Heart right ventricle (tissue), 16 donors: Measurements from ENCODE around the gene SPTLC3. TPM values are rescaled to one million over a fixed set of nuclear protein-coding genes. Genes with fewer than 3 reads are reported as not detected.

Experiments used
- ATAC-seq, 8 donors: fragments of 200-7000 bp; cut with Tn5 transposase; one replicate each; pipeline ENCODE4 v1.9.1; 2020; ENCODE audit warnings: mild to moderate bottlenecking in 8 of 8, moderate library complexity in 8 of 8, moderate number of reproducible peaks in 1 of 8
- DNase-seq, 2 donors: peaks; one replicate each; pipeline ENCODE4 v3.0.0-alpha.2; 2020
- H3K27ac ChIP-seq, 10 donors: fragments of 200-600 bp; sonication (generic) in 2 of 10; one replicate each; pipeline versions ENCODE4 v1.5.0 to v1.8.0; 2020 to 2022; ENCODE audit warnings: mild to moderate bottlenecking in 3 of 10
- H3K27me3 ChIP-seq, 7 donors: fragments of 200-600 bp; one replicate each; pipeline ENCODE4 v1.8.0; 2021 to 2022; ENCODE audit warnings: mild to moderate bottlenecking in 2 of 7
- H3K36me3 ChIP-seq, 9 donors: fragments of 200-600 bp; sonication (generic) in 1 of 9; one replicate each; pipeline versions ENCODE4 v1.5.0 to v1.8.0; 2020 to 2022; ENCODE audit warnings: mild to moderate bottlenecking in 2 of 9
- H3K4me1 ChIP-seq, 9 donors: fragments of 200-600 bp; sonication (generic) in 1 of 9; one replicate each; pipeline versions ENCODE4 v1.5.0 to v1.8.0; 2020 to 2022; ENCODE audit warnings: mild to moderate bottlenecking in 4 of 9
- H3K4me3 ChIP-seq, 10 donors: fragments of 200-600 bp; sonication (generic) in 2 of 10; one replicate each; pipeline versions ENCODE4 v1.5.0 to v1.8.0; 2020 to 2022; ENCODE audit warnings: mild to moderate bottlenecking in 7 of 10, moderate library complexity in 2 of 10
- H3K9me3 ChIP-seq, 11 donors: fragments of 200-600 bp in 10 of 11; sonication (generic) in 2 of 11; one replicate each; pipeline versions ENCODE4 v1.5.0 to v1.8.0; 2013 to 2022; ENCODE audit warnings: mild to moderate bottlenecking in 2 of 11, control low read depth in 1 of 11, moderate library complexity in 1 of 11
- WGBS, 2 donors: extraction: QIAGEN DNeasy Blood & Tissue Kit; methylation state at CpG; one replicate each; pipeline ENCODE4 v1.1.7; 2013; ENCODE audit warnings: inconsistent platforms in 1 of 2; 5-methylcytosine and 5-hydroxymethylcytosine counted together
- intact Hi-C, 10 donors: fragments of 100-400 bp; cut with DNase I; formaldehyde crosslinking; loops; one replicate each; pipeline versions ENCODE4 v1.11.1 to v1.14.2; 2022
- polyA plus RNA-seq, 2 donors: library from polyadenylated mRNA; stranded (reverse); fragments of 200-250 nt; gene quantifications; one replicate each; pipeline ENCODE4 v1.2.3, GENCODE V29; 2013
- total RNA-seq, 10 donors: library from RNA; stranded (reverse); fragmentation: NEBNext Ultra II Directional in 3 of 10; extraction: Animal tissue kit (Norgen Biotek cat#: 25700) in 3 of 10; gene quantifications; one replicate each; pipeline versions ENCODE4 v1.2.1 to v1.2.4, GENCODE V29; 2021 to 2023
- TF ChIP-seq, protein P1 (sequence below), 9 donors: fragments of 200-600 bp; sonication (generic) in 2 of 9; IDR thresholded peaks; one replicate each; pipeline versions ENCODE4 v1.5.0 to v1.8.0; 2021 to 2022; ENCODE audit warnings: antibody characterized with exemption in 9 of 9, mild to moderate bottlenecking in 5 of 9, moderate library complexity in 1 of 9
- donor health status: Arrhythmogenic right ventricular cardiomyopathy.
- donor health status: ischemic (EF 13 %, LVEDD 7.1; RV severe dilation, severe dysfunction).
- donor health status: healthy with polysubstance abuse.
- donor health status: DM: no; HTN: yes; CAD: no.
- donor health status: DM: no; HTN: no; CAD: no.
- donor health status: ischemic (EF 25% LVEDD 6.9; RV normal size, moderate dysfunction).
- donor health status: ischemic (EF 25% LVEDD 5.7; RV mildly dilated, moderate dysfunction).
- donor health status: healthy.
- donor health status: DM: yes; HTN: yes; CAD: no.
- donor health status: Ischemic cardiomyopathy.
- donor health status: ischemic (EF 35%, LVEDD 5.7; RV mildly dilated, moderate dysfunction).
- donor health status: nonischemic (EF 11% LVEDD 7.7; RV severe dilation, severe dysfunction).
- donor health status: DM: yes; HTN: yes; CAD: no.
- donor health status: PGD.
- donor health status: ischemic (EF 29% LVEDD 5.4; RV normal size, mild dysfunction).
- donor health status: nonischemic (EF 23%, LVEDD 6.1; RV moderate dilation, normal function).

SPTLC3 gene
- total and polyA plus RNA-seq, 12 donors: 0.45 to 8.4 (median 3.5) TPM

DNA sequence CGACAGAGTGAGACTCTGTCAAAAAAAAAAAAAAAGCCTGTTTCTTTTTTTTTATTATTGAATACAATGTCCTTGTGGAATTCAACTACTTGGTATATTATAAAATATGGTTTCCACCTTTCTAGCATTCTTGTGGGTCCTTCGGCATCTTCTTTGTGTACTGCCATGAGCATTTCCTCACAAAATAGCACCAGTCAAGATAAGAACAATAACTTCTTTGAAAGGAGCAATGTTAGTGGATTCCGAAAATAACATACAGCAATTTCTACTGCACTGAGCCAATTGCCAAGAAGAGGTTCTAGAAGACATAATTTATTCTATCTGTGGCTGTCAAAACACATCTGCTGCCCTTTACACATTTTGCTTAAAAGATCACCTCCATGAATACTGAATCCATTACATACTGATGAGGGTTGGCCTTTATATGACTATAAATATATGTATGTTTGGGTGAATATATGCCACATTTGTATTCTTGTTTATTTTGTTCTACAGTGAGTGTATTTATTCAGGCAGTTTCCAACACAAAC is 19.1 kb upstream of the SPTLC3 start:
- DNase-seq: no peak
- no peak for ATAC-seq
- 76% methylated on average over 3 of the region's 3 CpGs for whole genome bisulfite sequencing, 2 donors
- TF ChIP-seq, protein P1, sequence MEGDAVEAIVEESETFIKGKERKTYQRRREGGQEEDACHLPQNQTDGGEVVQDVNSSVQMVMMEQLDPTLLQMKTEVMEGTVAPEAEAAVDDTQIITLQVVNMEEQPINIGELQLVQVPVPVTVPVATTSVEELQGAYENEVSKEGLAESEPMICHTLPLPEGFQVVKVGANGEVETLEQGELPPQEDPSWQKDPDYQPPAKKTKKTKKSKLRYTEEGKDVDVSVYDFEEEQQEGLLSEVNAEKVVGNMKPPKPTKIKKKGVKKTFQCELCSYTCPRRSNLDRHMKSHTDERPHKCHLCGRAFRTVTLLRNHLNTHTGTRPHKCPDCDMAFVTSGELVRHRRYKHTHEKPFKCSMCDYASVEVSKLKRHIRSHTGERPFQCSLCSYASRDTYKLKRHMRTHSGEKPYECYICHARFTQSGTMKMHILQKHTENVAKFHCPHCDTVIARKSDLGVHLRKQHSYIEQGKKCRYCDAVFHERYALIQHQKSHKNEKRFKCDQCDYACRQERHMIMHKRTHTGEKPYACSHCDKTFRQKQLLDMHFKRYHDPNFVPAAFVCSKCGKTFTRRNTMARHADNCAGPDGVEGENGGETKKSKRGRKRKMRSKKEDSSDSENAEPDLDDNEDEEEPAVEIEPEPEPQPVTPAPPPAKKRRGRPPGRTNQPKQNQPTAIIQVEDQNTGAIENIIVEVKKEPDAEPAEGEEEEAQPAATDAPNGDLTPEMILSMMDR (IDR thresholded peaks at IDR 0.05): no peak
- Histone ChIP-seq H3K27ac (no peak overlapping the region), H3K4me1 (no peaks in the 10 kb centered on the region), H3K27me3 (peaks cover 0 to 8% (median 0%) of the 10 kb centered on the region in 7 donors), H3K36me3 (no peaks in the 10 kb centered on the region), H3K9me3 (no peaks in the 10 kb centered on the region), H3K4me3 (no peak overlapping the region)
- intact Hi-C loops: no loop called here

DNA sequence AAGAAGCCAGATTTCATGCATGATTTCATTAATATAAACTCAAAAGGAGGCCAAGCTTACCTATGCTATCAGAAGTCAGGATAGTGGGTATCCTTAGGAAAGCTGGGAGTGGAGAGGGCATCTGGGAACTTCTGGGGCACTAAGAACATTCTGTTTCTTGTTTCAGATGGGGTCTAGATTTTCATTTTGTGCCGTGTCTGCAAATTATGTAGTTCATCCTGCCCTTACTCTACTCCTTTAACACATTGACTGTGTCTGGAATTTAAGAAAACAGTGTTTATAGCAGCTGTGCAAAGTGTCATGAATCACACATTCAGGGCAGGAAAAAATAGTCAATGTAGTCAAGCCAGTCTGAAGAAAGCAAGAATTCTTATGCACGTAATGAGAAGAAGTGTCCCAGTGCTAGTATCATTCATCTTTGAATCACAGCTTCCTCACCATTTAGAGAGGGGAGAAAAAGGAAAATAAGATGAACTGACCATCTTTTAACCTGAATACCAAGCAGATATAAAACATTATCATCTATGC is 11.6 kb upstream of the SPTLC3 start:
- 72 to 87% methylated on average over 2 of the region's 2 CpGs for WGBS, 2 donors
- DNase-seq (no peak), ATAC-seq (no peak)
- Histone ChIP-seq H3K27me3 (no peaks in the 10 kb centered on the region), H3K4me3 (no peak overlapping the region), H3K9me3 (no peaks in the 10 kb centered on the region), H3K27ac (no peak overlapping the region), H3K36me3 (no peaks in the 10 kb centered on the region), H3K4me1 (no peaks in the 10 kb centered on the region)
- intact Hi-C loops: no loop called here
- TF ChIP-seq, protein P1 (IDR thresholded peaks at IDR 0.05): no peak

DNA sequence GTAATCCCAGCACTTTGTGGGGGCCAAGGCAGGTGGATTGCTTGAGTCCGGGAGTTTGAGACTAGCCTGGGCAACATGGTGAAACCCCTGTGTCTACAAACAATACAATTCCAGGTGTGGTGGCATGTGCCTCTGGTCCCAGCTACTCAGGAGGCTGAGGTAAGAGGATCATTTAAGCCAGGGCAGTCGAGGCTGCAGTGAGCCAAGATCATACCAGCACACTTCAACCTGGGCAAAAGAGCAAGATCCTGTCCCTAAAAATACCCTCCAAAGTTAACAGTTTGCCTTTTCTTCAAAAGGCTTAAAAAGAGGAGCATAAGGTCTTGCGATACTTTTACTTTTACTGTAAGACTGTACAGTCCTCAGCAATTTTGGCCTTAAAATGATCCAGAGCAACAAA is 10.7 kb upstream of the SPTLC3 start:
- Histone ChIP-seq H3K27me3 (no peaks in the 10 kb centered on the region), H3K27ac (no peak overlapping the region), H3K9me3 (no peaks in the 10 kb centered on the region), H3K4me3 (no peak overlapping the region), H3K36me3 (no peaks in the 10 kb centered on the region), H3K4me1 (no peaks in the 10 kb centered on the region)
- ATAC-seq: no peak
- no peak for DNase-seq
- intact Hi-C loops: no loop called here
- TF ChIP-seq, protein P1 (IDR thresholded peaks at IDR 0.05): no peak
- 86 to 87% methylated on average over 3 of the region's 3 CpGs for WGBS, 2 donors

DNA sequence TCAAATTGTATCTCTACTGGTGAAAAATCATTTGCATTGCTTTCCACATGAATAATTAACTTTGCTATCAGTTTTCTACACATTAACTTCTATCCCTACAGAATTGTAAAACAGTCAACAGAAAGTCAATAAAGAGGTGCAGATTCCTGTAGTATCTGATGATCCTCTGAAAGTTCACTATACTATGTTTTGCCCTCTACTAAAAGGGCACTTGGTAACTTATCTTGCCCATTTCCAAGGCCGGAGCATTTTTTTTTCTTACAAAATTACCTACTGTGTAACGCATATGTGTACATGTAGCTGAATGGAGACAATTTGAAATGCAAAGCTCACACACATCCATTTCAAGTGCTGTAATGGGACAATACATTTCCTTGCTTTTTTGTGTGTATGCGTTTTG is 9.6 kb upstream of the SPTLC3 start:
- no peaks in the 10 kb centered on the region for H3K9me3 ChIP-seq
- H3K27ac ChIP-seq: no peak overlapping the region
- TF ChIP-seq, protein P1 (IDR thresholded peaks at IDR 0.05): no peak
- H3K36me3 ChIP-seq: no peaks in the 10 kb centered on the region
- no peak overlapping the region for H3K4me3 ChIP-seq
- ATAC-seq (no peak), DNase-seq (no peak)
- intact Hi-C loops: no loop called here
- peaks cover 0 to 2% (median 0%) of the 10 kb centered on the region in 7 donors for H3K27me3 ChIP-seq
- no peaks in the 10 kb centered on the region for H3K4me1 ChIP-seq
- WGBS, 2 donors: 89 to 91% methylated on average over 3 of the region's 3 CpGs
